Stimulated activated CD8-positive, alpha-beta memory T cell treated with anti-CD3 and anti-CD28 coated beads, Interleukin-7, amount 100 ng/mL, for 48 hours (primary cell): Measurements from ENCODE around the gene ANKRD13A.
"Not testable (repeated sequence)": the region's sequence is repeated elsewhere in the genome, so short reads cannot be mapped to it uniquely, and the experiment has no call there.

Source experiments
- DNase-seq, 2 donors: peaks; one replicate each; pipeline ENCODE4 v3.0.0-alpha.2; 2020; ENCODE audit warnings: low read depth in 1 of 2; ENCODE audit errors: extremely low read depth in 1 of 2

ANKRD13A gene

GRCh38 chr12:110074089-110074488, 74.9 kb downstream of the ANKRD13A start:
- DNase-seq, result no peak

- DNase-seq, result no peak
Observed at GRCh38 chr12:110075880-110076279, 76.7 kb downstream of the ANKRD13A start.

- DNase-seq, result no peak
Observed at GRCh38 chr12:110077800-110078199, 78.6 kb downstream of the ANKRD13A start.

- DNase-seq, result peak in 1 of 2 donors; percentile 63
Observed at GRCh38 chr12:110079477-110080400, 80.5 kb downstream of the ANKRD13A start.

- no peak for DNase-seq
Observed at GRCh38 chr12:110080410-110080809, 81.2 kb downstream of the ANKRD13A start.

DNA sequence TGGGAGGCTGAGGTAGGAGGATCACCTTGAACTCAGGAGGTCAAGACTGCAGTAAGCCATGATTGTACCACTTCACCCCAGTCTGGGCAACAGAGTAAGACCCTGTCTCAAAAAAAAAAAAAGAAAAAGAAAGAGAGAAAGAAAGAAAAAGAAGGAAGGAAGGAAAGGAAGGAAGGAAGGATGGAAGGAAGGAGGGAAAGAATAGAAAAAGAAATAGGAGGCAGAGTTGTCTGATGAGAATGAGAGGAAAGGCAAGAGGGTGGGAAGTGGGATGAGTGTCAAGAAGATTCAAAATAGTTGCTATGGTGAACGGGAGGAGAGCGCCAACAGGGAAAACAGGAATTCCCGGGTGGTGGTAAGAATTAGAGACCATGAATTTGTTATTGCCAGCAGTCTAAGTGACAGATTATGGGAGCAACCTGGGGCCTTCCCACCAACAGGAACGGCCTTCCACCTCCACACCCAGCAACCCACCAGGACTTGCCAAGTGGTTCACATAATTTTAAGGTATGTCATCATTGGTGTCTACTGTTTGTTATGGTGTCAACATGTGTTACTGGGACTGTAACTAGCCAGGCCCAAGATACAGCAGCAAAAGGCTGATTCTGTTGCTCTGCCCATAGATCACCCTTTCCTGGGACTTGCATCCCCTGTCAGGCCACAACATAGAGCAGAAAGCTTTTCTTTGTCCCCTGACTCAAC, 85.2 kb downstream of the ANKRD13A start:
- no peak for DNase-seq

GRCh38 chr12:110088216-110088615, 89.0 kb downstream of the ANKRD13A start:
- DNase-seq, result not testable (repeated sequence)

DNA sequence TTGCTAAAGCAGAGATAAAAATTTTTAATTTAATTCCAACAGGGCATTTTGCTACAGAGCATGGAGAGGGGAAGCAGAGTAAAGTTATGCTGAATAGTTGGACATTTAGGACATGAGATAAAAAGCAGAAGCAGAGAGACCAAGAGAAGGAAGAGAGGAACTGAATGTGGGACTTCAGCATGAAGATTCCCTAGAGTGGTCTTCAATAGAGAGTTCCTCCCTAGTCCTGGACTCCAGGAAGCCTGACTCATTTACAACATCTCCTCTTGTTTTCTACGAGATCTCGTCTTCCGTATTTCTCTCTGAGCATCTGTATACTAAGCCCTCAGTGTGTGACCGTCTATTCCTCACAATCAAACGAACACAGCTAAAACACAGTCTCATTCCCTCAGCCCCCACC, 89.7 kb downstream of the ANKRD13A start:
- no peak for DNase-seq
